Measurements from ENCODE around the gene NCKIPSD.

The NCKIPSD gene

GRCh38 chr3:48678056-48678455 lies 7.7 kb downstream of the NCKIPSD start:
- DNase-seq, result no peak

- no peak for DNase-seq
Observed at GRCh38 chr3:48674505-48674904, 11.2 kb downstream of the NCKIPSD start.

GRCh38 chr3:48672522-48672921 lies 13.2 kb downstream of the NCKIPSD start:
- DNase-seq, result no peak

GRCh38 chr3:48664929-48665328 lies 20.8 kb downstream of the NCKIPSD start:
- DNase-seq, result no peak

GRCh38 chr3:48664313-48664644 lies 21.4 kb downstream of the NCKIPSD start:
- no peak for DNase-seq

- DNase-seq, result peak; percentile 81
Observed at GRCh38 chr3:48663489-48664312, 22.0 kb downstream of the NCKIPSD start.

GRCh38 chr3:48662753-48663488 lies 22.8 kb downstream of the NCKIPSD start, which contains the start of gene CELSR3:
Gene CELSR3 (minus strand): TSS chr3:48662886. CDS start chr3:48662634, 252 bp downstream.
- peak; percentile 56 for DNase-seq

GRCh38 chr3:48662145-48662752 lies 23.5 kb downstream of the NCKIPSD start:
- no peak for DNase-seq

- DNase-seq, result no peak
Observed at GRCh38 chr3:48661501-48662144, 24.1 kb downstream of the NCKIPSD start.

GRCh38 chr3:48660800-48661400 lies 24.8 kb downstream of the NCKIPSD start:
- DNase-seq, result no peak

- DNase-seq, result no peak
Observed at GRCh38 chr3:48656841-48657281, 28.9 kb downstream of the NCKIPSD start.

- no peak for DNase-seq
Observed at GRCh38 chr3:48656061-48656840, 29.5 kb downstream of the NCKIPSD start.

GRCh38 chr3:48655606-48656005 lies 30.1 kb downstream of the NCKIPSD start:
- DNase-seq, result no peak

- no peak for DNase-seq
Observed at GRCh38 chr3:48655063-48655462, 30.7 kb downstream of the NCKIPSD start.

GRCh38 chr3:48652923-48653715 lies 32.6 kb downstream of the NCKIPSD start:
- no peak for DNase-seq

- DNase-seq, result no peak
Observed at GRCh38 chr3:48651771-48652170, 33.9 kb downstream of the NCKIPSD start.

GRCh38 chr3:48650723-48651122 lies 35.0 kb downstream of the NCKIPSD start:
- DNase-seq, result no peak

GRCh38 chr3:48648188-48648850 lies 37.4 kb downstream of the NCKIPSD start:
- no peak for DNase-seq

GRCh38 chr3:48647714-48648113 lies 38.0 kb downstream of the NCKIPSD start:
- DNase-seq, result no peak
